GM23338 (cell line): ENCODE measurements around the gene RDH5. TPM values are rescaled to one million over a fixed set of nuclear protein-coding genes. Genes with fewer than 3 reads are reported as not detected.

Experiments used
- ATAC-seq: fragments of 200-7000 bp; cut with Tn5 transposase; 3 replicates; pipeline ENCODE4 v1.9.1; 2020
- DNase-seq: peaks from one replicate; pipeline ENCODE4 v3.0.0-alpha.2; 2015; ENCODE audit warnings: low spot score
- H2AFZ ChIP-seq: fragments of 200-600 bp; sonication (generic); 2 replicates; pipeline ENCODE4 v1.8.0; 2016; ENCODE audit warnings: antibody characterized with exemption, mild to moderate bottlenecking, moderate library complexity
- H3F3A ChIP-seq: fragments of 200-600 bp; sonication (generic); replicated peaks from 2 replicates; pipeline ENCODE4 v1.8.0; 2017; ENCODE audit warnings: antibody characterized with exemption, mixed run types, low read depth
- H3K27ac ChIP-seq: fragments of 200-600 bp; sonication (generic); 2 replicates; pipeline ENCODE4 v1.6.1; 2016; ENCODE audit warnings: low read depth
- H3K27me3 ChIP-seq: fragments of 200-600 bp; sonication (generic); 2 replicates; pipeline ENCODE4 v1.8.0; 2016; ENCODE audit warnings: mild to moderate bottlenecking, mixed run types, moderate library complexity; ENCODE audit not compliant: insufficient read depth
- H3K36me3 ChIP-seq: fragments of 200-600 bp; sonication (generic); 2 replicates; pipeline ENCODE4 v1.8.0; 2016; ENCODE audit warnings: mild to moderate bottlenecking; ENCODE audit not compliant: insufficient read depth
- H3K4me1 ChIP-seq: fragments of 200-600 bp; sonication (generic); 2 replicates; pipeline ENCODE4 v1.8.0; 2016; ENCODE audit warnings: mild to moderate bottlenecking, moderate library complexity; ENCODE audit not compliant: insufficient read depth
- H3K4me2 ChIP-seq: fragments of 200-600 bp; sonication (generic); 2 replicates; pipeline ENCODE4 v1.7.1; 2017; ENCODE audit warnings: mixed run types
- H3K4me3 ChIP-seq: fragments of 200-600 bp; sonication (generic); 2 replicates; pipeline ENCODE4 v1.6.1; 2016; ENCODE audit warnings: mixed run types
- H3K79me2 ChIP-seq: fragments of 200-600 bp; sonication (generic); replicated peaks from 2 replicates; pipeline ENCODE4 v1.8.0; 2017; ENCODE audit warnings: mild to moderate bottlenecking; ENCODE audit not compliant: insufficient read depth
- H3K9me2 ChIP-seq: fragments of 200-600 bp; sonication (generic); 2 replicates; pipeline ENCODE4 v1.8.0; 2017; ENCODE audit not compliant: insufficient read depth
- H4K20me1 ChIP-seq: fragments of 200-600 bp; sonication (generic); replicated peaks from 2 replicates; pipeline ENCODE4 v1.8.0; 2017; ENCODE audit warnings: mild to moderate bottlenecking; ENCODE audit not compliant: insufficient read depth
- H3K27ac Mint-ChIP-seq: 2 replicates; pipeline ENCODE4 v1.8.0; 2020; ENCODE audit warnings: inconsistent platforms, mild to moderate bottlenecking, moderate library complexity, mixed read lengths
- H3K27me3 Mint-ChIP-seq: 3 replicates; pipeline ENCODE4 v1.8.0; 2022; ENCODE audit warnings: low read depth, mild to moderate bottlenecking, moderate library complexity, mixed read lengths, inconsistent platforms; ENCODE audit not compliant: insufficient read depth, poor library complexity
- H3K36me3 Mint-ChIP-seq: 3 replicates; pipeline ENCODE4 v1.8.0; 2021; ENCODE audit warnings: low read depth, mild to moderate bottlenecking, inconsistent platforms, moderate library complexity, mixed read lengths
- H3K4me1 Mint-ChIP-seq: 3 replicates; pipeline ENCODE4 v1.8.0; 2020; ENCODE audit warnings: mild to moderate bottlenecking, inconsistent platforms, mixed read lengths
- H3K4me3 Mint-ChIP-seq: 3 replicates; pipeline ENCODE4 v1.8.0; 2021; ENCODE audit warnings: moderate library complexity, mild to moderate bottlenecking, inconsistent platforms, mixed read lengths
- H3K9me3 Mint-ChIP-seq: 3 replicates; pipeline ENCODE4 v1.8.0; 2020; ENCODE audit warnings: moderate library complexity, mild to moderate bottlenecking, inconsistent platforms, mixed read lengths
- CREB1 ChIP-seq: fragments of 250-450 bp; sonication (Bioruptor Pico); IDR thresholded peaks from 2 replicates; pipeline ENCODE4 v1.5.0; 2020; ENCODE audit warnings: low read depth, mild to moderate bottlenecking, moderate library complexity
- EZH2 ChIP-seq: fragments of 200-600 bp; sonication (generic); IDR thresholded peaks from one replicate; pipeline ENCODE4 v1.8.0; 2017; ENCODE audit warnings: antibody characterized with exemption, mild to moderate bottlenecking, low read depth; ENCODE audit not compliant: unreplicated experiment
- EZH2phosphoT487 ChIP-seq: fragments of 200-600 bp; sonication (generic); IDR thresholded peaks from one replicate; pipeline ENCODE4 v1.8.1; 2018; ENCODE audit warnings: antibody characterized with exemption; ENCODE audit not compliant: unreplicated experiment
- JUNB ChIP-seq: IDR thresholded peaks from one replicate; pipeline ENCODE4 v1.6.1; 2016; ENCODE audit warnings: antibody characterized with exemption; ENCODE audit not compliant: unreplicated experiment
- NANOG ChIP-seq: IDR thresholded peaks from 2 replicates; pipeline ENCODE4 v1.6.1; 2016; ENCODE audit warnings: antibody characterized with exemption, borderline replicate concordance
- POLR2AphosphoS5 ChIP-seq: IDR thresholded peaks from 2 replicates; pipeline ENCODE4 v1.6.1; 2016; ENCODE audit warnings: antibody characterized with exemption, low read depth
- STAT1 ChIP-seq: IDR thresholded peaks from one replicate; pipeline ENCODE4 v1.6.1; 2016; ENCODE audit warnings: antibody characterized with exemption; ENCODE audit not compliant: unreplicated experiment
- ZNF114 ChIP-seq: fragments of 250-450 bp; sonication (Bioruptor Pico); IDR thresholded peaks from 2 replicates; pipeline ENCODE4 v1.5.0; 2020; ENCODE audit warnings: mild to moderate bottlenecking, moderate library complexity
- ZNF331 ChIP-seq: fragments of 250-450 bp; sonication (Bioruptor Pico); IDR thresholded peaks from 2 replicates; pipeline ENCODE4 v1.5.0; 2020; ENCODE audit warnings: low read depth, mild to moderate bottlenecking, moderate library complexity
- polyA plus RNA-seq: library from polyadenylated mRNA; unstranded; fragments of >200 nt; fragmentation: Nextera tagmentation; extraction: Ambion mirVana; gene quantifications from 2 replicates; pipeline ENCODE4 v1.2.1, GENCODE V29; 2016
- total RNA-seq: library from RNA; depleted of rRNA; stranded (reverse); fragments of >200 nt; shearing (Covaris generic); gene quantifications from 2 replicates; pipeline ENCODE4 v1.2.3, GENCODE V29; 2014
- TF ChIP-seq, protein P1 (sequence below): fragments of 250-450 bp; sonication (Bioruptor Pico); IDR thresholded peaks from 2 replicates; pipeline ENCODE4 v1.5.0; 2020; ENCODE audit warnings: mild to moderate bottlenecking, moderate library complexity
- TF ChIP-seq, protein P2 (sequence below), 2 experiments: fragments of 200-600 bp in 1 of 2; sonication (generic) in 1 of 2; conservative IDR thresholded peaks; 2 replicates each; pipeline versions ENCODE4 v1.5.1 to v1.6.1; 2016 to 2017; ENCODE audit warnings: antibody characterized with exemption in 2 of 2, low read depth in 2 of 2, mild to moderate bottlenecking in 2 of 2, moderate library complexity in 1 of 2
- TF ChIP-seq, protein P3 (sequence below): IDR thresholded peaks from 2 replicates; pipeline ENCODE4 v1.6.1; 2016; ENCODE audit warnings: antibody characterized with exemption
- TF ChIP-seq, protein P4 (sequence below): IDR thresholded peaks from one replicate; pipeline ENCODE4 v1.6.1; 2018; ENCODE audit warnings: antibody characterized with exemption; ENCODE audit not compliant: unreplicated experiment

Gene RDH5
- total and polyA plus RNA-seq, 2 experiments from 2014 or later: 3.9 to 7.5 TPM

DNA sequence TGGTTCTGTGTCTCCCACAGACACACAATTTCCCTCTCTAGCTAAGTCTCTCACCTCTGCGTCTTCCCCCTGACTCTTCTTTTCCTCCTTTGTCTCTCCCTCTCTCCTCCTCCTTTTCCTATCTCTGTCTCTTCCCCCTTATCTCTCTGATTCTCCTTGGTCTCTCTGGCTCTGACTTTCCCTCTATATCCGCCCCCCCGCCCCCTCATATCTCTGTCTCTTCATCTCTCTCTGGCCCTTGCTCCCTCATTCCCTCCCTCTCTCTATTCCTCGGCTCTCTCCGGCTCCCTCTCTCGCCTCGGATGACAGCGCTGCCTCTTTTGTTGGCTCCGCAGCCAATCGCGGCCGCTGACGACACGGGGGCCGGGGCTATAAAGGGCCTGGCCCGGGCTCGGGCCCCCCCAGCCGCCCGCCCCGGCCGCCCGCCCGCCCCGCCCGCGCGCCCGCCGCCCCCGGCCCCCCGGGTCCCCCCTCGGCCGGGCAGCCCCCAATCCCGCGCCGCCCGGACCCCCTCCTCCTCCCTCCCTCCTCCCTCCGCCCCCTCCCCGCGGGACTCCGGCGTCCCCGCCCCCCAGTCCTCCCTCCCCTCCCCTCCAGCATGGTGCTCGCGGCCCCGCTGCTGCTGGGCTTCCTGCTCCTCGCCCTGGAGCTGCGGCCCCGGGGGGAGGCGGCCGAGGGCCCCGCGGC is 22.7 kb downstream of the RDH5 start, which contains the start of gene GDF11:
TSS of gene GDF11 (plus strand) at position 404 of the 687 bp plus-strand sequence. CDS start at position 599, 195 bp downstream.
- H3F3A ChIP-seq: peaks cover 21% of the 10 kb centered on the region
- peaks cover 27% of the 10 kb centered on the region for H3K4me1 ChIP-seq
- no peaks in the 10 kb centered on the region for H3K27me3 ChIP-seq
- H3K36me3 ChIP-seq: no peaks in the 10 kb centered on the region
- peaks cover 35% of the 10 kb centered on the region for H3K79me2 ChIP-seq
- H3K4me1 Mint-ChIP-seq: peaks cover 42% of the 10 kb centered on the region
- H4K20me1 ChIP-seq: peaks cover 7% of the 10 kb centered on the region; the same call in 1 of the 2 replicates
- H3K27ac Mint-ChIP-seq: peak within 1 kb of the TSS; percentile 76
- ATAC-seq (peak; percentile 13), DNase-seq (peak; percentile 91)
- peaks cover 15% of the 10 kb centered on the region for H3K27me3 Mint-ChIP-seq
- H3K4me3 ChIP-seq: peak within 1 kb of the TSS; percentile 95
- no peaks in the 10 kb centered on the region; the same call in 2 of the 3 replicates for H3K9me3 Mint-ChIP-seq
- H3K4me3 Mint-ChIP-seq: peak within 1 kb of the TSS; percentile 94
- 0 out of 2 replicates have a peak, but pooled peaks cover 2% of the 10 kb centered on the region for H3K9me2 ChIP-seq
- H2AFZ ChIP-seq: peak within 1 kb of the TSS; percentile 91; the same call in 1 of the 2 replicates
- TF ChIP-seq CREB1 (CRISPR knock-in tag): peak; percentile 69
- TF ChIP-seq ZNF114: no peak
- no peak for TF ChIP-seq EZH2phosphoT487
- no peak for TF ChIP-seq STAT1
- TF ChIP-seq, protein P1, sequence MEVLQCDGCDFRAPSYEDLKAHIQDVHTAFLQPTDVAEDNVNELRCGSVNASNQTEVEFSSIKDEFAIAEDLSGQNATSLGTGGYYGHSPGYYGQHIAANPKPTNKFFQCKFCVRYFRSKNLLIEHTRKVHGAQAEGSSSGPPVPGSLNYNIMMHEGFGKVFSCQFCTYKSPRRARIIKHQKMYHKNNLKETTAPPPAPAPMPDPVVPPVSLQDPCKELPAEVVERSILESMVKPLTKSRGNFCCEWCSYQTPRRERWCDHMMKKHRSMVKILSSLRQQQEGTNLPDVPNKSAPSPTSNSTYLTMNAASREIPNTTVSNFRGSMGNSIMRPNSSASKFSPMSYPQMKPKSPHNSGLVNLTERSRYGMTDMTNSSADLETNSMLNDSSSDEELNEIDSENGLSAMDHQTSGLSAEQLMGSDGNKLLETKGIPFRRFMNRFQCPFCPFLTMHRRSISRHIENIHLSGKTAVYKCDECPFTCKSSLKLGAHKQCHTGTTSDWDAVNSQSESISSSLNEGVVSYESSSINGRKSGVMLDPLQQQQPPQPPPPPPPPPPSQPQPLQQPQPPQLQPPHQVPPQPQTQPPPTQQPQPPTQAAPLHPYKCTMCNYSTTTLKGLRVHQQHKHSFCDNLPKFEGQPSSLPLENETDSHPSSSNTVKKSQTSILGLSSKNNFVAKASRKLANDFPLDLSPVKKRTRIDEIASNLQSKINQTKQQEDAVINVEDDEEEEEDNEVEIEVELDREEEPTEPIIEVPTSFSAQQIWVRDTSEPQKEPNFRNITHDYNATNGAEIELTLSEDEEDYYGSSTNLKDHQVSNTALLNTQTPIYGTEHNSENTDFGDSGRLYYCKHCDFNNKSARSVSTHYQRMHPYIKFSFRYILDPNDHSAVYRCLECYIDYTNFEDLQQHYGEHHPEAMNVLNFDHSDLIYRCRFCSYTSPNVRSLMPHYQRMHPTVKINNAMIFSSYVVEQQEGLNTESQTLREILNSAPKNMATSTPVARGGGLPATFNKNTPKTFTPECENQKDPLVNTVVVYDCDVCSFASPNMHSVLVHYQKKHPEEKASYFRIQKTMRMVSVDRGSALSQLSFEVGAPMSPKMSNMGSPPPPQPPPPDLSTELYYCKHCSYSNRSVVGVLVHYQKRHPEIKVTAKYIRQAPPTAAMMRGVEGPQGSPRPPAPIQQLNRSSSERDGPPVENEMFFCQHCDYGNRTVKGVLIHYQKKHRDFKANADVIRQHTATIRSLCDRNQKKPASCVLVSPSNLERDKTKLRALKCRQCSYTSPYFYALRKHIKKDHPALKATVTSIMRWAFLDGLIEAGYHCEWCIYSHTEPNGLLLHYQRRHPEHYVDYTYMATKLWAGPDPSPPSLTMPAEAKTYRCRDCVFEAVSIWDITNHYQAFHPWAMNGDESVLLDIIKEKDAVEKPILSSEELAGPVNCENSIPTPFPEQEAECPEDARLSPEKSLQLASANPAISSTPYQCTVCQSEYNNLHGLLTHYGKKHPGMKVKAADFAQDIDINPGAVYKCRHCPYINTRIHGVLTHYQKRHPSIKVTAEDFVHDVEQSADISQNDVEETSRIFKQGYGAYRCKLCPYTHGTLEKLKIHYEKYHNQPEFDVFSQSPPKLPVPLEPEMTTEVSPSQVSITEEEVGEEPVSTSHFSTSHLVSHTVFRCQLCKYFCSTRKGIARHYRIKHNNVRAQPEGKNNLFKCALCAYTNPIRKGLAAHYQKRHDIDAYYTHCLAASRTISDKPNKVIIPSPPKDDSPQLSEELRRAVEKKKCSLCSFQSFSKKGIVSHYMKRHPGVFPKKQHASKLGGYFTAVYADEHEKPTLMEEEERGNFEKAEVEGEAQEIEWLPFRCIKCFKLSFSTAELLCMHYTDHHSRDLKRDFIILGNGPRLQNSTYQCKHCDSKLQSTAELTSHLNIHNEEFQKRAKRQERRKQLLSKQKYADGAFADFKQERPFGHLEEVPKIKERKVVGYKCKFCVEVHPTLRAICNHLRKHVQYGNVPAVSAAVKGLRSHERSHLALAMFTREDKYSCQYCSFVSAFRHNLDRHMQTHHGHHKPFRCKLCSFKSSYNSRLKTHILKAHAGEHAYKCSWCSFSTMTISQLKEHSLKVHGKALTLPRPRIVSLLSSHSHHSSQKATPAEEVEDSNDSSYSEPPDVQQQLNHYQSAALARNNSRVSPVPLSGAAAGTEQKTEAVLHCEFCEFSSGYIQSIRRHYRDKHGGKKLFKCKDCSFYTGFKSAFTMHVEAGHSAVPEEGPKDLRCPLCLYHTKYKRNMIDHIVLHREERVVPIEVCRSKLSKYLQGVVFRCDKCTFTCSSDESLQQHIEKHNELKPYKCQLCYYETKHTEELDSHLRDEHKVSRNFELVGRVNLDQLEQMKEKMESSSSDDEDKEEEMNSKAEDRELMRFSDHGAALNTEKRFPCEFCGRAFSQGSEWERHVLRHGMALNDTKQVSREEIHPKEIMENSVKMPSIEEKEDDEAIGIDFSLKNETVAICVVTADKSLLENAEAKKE: no peak
- TF ChIP-seq JUNB: no peak
- TF ChIP-seq, protein P2, sequence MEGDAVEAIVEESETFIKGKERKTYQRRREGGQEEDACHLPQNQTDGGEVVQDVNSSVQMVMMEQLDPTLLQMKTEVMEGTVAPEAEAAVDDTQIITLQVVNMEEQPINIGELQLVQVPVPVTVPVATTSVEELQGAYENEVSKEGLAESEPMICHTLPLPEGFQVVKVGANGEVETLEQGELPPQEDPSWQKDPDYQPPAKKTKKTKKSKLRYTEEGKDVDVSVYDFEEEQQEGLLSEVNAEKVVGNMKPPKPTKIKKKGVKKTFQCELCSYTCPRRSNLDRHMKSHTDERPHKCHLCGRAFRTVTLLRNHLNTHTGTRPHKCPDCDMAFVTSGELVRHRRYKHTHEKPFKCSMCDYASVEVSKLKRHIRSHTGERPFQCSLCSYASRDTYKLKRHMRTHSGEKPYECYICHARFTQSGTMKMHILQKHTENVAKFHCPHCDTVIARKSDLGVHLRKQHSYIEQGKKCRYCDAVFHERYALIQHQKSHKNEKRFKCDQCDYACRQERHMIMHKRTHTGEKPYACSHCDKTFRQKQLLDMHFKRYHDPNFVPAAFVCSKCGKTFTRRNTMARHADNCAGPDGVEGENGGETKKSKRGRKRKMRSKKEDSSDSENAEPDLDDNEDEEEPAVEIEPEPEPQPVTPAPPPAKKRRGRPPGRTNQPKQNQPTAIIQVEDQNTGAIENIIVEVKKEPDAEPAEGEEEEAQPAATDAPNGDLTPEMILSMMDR (conservative IDR thresholded peaks at IDR 0.05; ENCODE audit: low read depth in 2 of 2): no peak; a peak in 2 of 4 replicates
- no peak for TF ChIP-seq NANOG
- TF ChIP-seq ZNF331: no peak
- TF ChIP-seq, protein P3, sequence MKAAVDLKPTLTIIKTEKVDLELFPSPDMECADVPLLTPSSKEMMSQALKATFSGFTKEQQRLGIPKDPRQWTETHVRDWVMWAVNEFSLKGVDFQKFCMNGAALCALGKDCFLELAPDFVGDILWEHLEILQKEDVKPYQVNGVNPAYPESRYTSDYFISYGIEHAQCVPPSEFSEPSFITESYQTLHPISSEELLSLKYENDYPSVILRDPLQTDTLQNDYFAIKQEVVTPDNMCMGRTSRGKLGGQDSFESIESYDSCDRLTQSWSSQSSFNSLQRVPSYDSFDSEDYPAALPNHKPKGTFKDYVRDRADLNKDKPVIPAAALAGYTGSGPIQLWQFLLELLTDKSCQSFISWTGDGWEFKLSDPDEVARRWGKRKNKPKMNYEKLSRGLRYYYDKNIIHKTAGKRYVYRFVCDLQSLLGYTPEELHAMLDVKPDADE: no peak
- TF ChIP-seq POLR2AphosphoS5: peak; percentile 72
- TF ChIP-seq, protein P4, sequence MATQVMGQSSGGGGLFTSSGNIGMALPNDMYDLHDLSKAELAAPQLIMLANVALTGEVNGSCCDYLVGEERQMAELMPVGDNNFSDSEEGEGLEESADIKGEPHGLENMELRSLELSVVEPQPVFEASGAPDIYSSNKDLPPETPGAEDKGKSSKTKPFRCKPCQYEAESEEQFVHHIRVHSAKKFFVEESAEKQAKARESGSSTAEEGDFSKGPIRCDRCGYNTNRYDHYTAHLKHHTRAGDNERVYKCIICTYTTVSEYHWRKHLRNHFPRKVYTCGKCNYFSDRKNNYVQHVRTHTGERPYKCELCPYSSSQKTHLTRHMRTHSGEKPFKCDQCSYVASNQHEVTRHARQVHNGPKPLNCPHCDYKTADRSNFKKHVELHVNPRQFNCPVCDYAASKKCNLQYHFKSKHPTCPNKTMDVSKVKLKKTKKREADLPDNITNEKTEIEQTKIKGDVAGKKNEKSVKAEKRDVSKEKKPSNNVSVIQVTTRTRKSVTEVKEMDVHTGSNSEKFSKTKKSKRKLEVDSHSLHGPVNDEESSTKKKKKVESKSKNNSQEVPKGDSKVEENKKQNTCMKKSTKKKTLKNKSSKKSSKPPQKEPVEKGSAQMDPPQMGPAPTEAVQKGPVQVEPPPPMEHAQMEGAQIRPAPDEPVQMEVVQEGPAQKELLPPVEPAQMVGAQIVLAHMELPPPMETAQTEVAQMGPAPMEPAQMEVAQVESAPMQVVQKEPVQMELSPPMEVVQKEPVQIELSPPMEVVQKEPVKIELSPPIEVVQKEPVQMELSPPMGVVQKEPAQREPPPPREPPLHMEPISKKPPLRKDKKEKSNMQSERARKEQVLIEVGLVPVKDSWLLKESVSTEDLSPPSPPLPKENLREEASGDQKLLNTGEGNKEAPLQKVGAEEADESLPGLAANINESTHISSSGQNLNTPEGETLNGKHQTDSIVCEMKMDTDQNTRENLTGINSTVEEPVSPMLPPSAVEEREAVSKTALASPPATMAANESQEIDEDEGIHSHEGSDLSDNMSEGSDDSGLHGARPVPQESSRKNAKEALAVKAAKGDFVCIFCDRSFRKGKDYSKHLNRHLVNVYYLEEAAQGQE: no peak
- TF ChIP-seq EZH2: no peak
- H3K36me3 Mint-ChIP-seq: peaks cover 12% of the 10 kb centered on the region
- peak within 1 kb of the TSS; percentile 87 for H3K4me2 ChIP-seq
- H3K27ac ChIP-seq: 0 out of 2 replicates have a peak within 1 kb of the TSS, but pooled peaks have one; percentile 32
